Hepatocyte (in vitro differentiated cells): Measurements from ENCODE around the gene ZNF154. TPM values are rescaled to one million over a fixed set of nuclear protein-coding genes. Genes with fewer than 3 reads are reported as not detected.
A peak's percentile ranks its signal among the peaks of the same experiment; 100 is the strongest.

Experiments used
- DNase-seq: peaks from one replicate; pipeline ENCODE4 v3.0.0-alpha.2; 2016; ENCODE audit warnings: low spot score
- H2AFZ ChIP-seq: fragments of 200-600 bp; sonication (generic); 2 replicates; pipeline ENCODE4 v1.6.0; 2016; ENCODE audit warnings: antibody characterized with exemption, mild to moderate bottlenecking
- H3K27ac ChIP-seq: fragments of 200-600 bp; sonication (generic); 2 replicates; pipeline ENCODE4 v1.5.1; 2016; ENCODE audit warnings: mild to moderate bottlenecking
- H3K27me3 ChIP-seq: fragments of 200-600 bp; sonication (generic); 2 replicates; pipeline ENCODE4 v1.6.1; 2016
- H3K36me3 ChIP-seq: fragments of 200-600 bp; sonication (generic); replicated peaks from 2 replicates; pipeline ENCODE4 v1.5.1; 2016; ENCODE audit warnings: low read depth; ENCODE audit not compliant: insufficient read depth
- H3K4me1 ChIP-seq: fragments of 200-600 bp; sonication (generic); 2 replicates; pipeline ENCODE4 v1.5.1; 2016; ENCODE audit warnings: mild to moderate bottlenecking, moderate library complexity; ENCODE audit not compliant: insufficient read depth
- H3K4me2 ChIP-seq: fragments of 200-600 bp; sonication (generic); 2 replicates; pipeline ENCODE4 v1.6.0; 2016
- H3K4me3 ChIP-seq: fragments of 200-600 bp; sonication (generic); 2 replicates; pipeline ENCODE4 v1.5.1; 2016; ENCODE audit warnings: mild to moderate bottlenecking
- H3K79me2 ChIP-seq: fragments of 200-600 bp; sonication (generic); 2 replicates; pipeline ENCODE4 v1.6.0; 2017; ENCODE audit warnings: mild to moderate bottlenecking
- H3K9me2 ChIP-seq: fragments of 200-600 bp; sonication (generic); replicated peaks from 2 replicates; pipeline ENCODE4 v1.6.0; 2017; ENCODE audit warnings: mild to moderate bottlenecking; ENCODE audit not compliant: insufficient read depth
- H3K9me3 ChIP-seq: fragments of 200-600 bp; sonication (generic); 2 replicates; pipeline ENCODE4 v1.5.1; 2016; ENCODE audit warnings: low read depth, mild to moderate bottlenecking
- H4K20me1 ChIP-seq: fragments of 200-600 bp; sonication (generic); 2 replicates; pipeline ENCODE4 v1.6.0; 2016; ENCODE audit warnings: mild to moderate bottlenecking; ENCODE audit not compliant: insufficient read depth, poor library complexity, severe bottlenecking
- EZH2 ChIP-seq: fragments of 200-600 bp; sonication (generic); IDR thresholded peaks from 2 replicates; pipeline ENCODE4 v1.6.1; 2016; ENCODE audit warnings: antibody characterized with exemption, mild to moderate bottlenecking, borderline replicate concordance
- EZH2phosphoT487 ChIP-seq: fragments of 200-600 bp; sonication (generic); IDR thresholded peaks from one replicate; pipeline ENCODE4 v1.6.1; 2018; ENCODE audit warnings: antibody characterized with exemption, mild to moderate bottlenecking, low read depth, moderate library complexity; ENCODE audit not compliant: unreplicated experiment, severe bottlenecking
- WGBS: methylation state at CpG from one replicate; pipeline ENCODE4 v1.1.6; 2016; ENCODE audit warnings: low lambda C conversion rate; ENCODE audit errors: missing lambda C conversion rate; 5-methylcytosine and 5-hydroxymethylcytosine counted together
- polyA plus RNA-seq: library from polyadenylated mRNA; unstranded; fragments of >200 nt; fragmentation: Nextera tagmentation; extraction: Ambion mirVana; gene quantifications from 2 replicates; pipeline ENCODE4 v1.2.1, GENCODE V29; 2016
- total RNA-seq: library from RNA; depleted of rRNA; stranded (reverse); fragments of >200 nt; gene quantifications from 2 replicates; pipeline ENCODE4 v1.2.3, GENCODE V29; 2014
- TF ChIP-seq, protein P1 (sequence below): fragments of 200-600 bp; sonication (generic); IDR thresholded peaks from 2 replicates; pipeline ENCODE4 v1.5.1; 2016; ENCODE audit warnings: antibody characterized with exemption, mild to moderate bottlenecking; ENCODE audit not compliant: poor library complexity

ZNF154 gene
- total and polyA plus RNA-seq, 2 experiments from 2014 or later, result 3.5 to 11.1 TPM

DNA sequence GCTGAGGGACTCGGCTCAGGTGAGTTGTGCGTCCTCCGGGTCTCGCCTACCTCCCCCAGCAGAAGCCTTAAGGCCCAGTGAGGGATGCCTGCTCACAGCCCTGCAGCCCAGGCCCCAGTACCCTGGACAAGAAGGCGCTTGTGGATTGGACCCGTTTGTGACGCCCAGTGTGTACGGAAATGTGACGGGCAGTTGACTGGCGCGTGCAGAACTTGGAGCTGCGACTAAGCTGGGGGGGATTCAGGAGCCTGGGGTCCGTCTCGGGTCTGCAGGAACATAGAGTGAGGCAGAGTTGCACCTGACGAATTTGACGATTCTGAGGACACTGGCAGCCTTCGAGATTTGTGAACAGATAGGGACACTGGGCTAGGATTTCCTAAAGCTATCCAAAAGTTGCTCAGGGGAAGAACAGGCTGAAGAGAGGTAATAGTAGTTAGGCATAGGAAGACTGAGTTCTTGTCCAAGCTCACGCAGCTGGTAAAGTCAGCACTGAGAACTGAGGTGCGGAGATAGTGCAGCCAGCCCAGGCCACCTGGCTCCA is 26.7 kb downstream of the ZNF154 start:
- H3K4me2 ChIP-seq, result peak overlapping the region; percentile 98
- no peaks in the 10 kb centered on the region for H3K27me3 ChIP-seq
- TF ChIP-seq, protein P1, sequence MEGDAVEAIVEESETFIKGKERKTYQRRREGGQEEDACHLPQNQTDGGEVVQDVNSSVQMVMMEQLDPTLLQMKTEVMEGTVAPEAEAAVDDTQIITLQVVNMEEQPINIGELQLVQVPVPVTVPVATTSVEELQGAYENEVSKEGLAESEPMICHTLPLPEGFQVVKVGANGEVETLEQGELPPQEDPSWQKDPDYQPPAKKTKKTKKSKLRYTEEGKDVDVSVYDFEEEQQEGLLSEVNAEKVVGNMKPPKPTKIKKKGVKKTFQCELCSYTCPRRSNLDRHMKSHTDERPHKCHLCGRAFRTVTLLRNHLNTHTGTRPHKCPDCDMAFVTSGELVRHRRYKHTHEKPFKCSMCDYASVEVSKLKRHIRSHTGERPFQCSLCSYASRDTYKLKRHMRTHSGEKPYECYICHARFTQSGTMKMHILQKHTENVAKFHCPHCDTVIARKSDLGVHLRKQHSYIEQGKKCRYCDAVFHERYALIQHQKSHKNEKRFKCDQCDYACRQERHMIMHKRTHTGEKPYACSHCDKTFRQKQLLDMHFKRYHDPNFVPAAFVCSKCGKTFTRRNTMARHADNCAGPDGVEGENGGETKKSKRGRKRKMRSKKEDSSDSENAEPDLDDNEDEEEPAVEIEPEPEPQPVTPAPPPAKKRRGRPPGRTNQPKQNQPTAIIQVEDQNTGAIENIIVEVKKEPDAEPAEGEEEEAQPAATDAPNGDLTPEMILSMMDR, result no peak
- H4K20me1 ChIP-seq, result no peaks in the 10 kb centered on the region
- peaks cover 21% of the 10 kb centered on the region for H3K9me3 ChIP-seq
- H3K4me1 ChIP-seq, result peaks cover 11% of the 10 kb centered on the region
- H3K36me3 ChIP-seq, result peaks cover 10% of the 10 kb centered on the region
- peak overlapping the region; percentile 84 for H3K4me3 ChIP-seq
- WGBS, result 5% methylated on average over 19 of the region's 19 CpGs
- no peak for DNase-seq
- H3K79me2 ChIP-seq, result peaks cover 47% of the 10 kb centered on the region
- no peak overlapping the region for H3K27ac ChIP-seq
- no peaks in the 10 kb centered on the region for H3K9me2 ChIP-seq
- H2AFZ ChIP-seq, result peak overlapping the region; percentile 26

DNA sequence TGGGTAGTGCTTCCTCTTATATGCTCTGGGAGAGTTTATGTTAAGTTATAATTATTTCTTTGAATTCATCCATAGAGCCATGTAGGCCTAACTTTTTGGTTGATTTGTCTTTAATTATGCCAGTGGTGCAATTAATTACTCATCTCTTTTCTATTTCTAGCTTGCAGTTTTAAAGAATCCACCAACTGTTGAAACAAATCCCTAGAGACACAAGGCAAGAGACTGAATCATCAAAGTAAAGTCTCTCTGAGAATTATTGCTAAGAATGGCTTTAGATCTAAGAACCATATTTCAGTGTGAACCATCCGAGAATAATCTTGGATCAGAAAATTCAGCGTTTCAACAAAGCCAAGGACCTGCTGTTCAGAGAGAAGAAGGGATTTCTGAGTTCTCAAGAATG is 33.1 kb downstream of the ZNF154 start:
- 74% methylated on average over 2 of the region's 2 CpGs for WGBS
- Histone ChIP-seq H3K27ac (no peak overlapping the region), H3K9me3 (no peaks in the 10 kb centered on the region), H3K36me3 (no peaks in the 10 kb centered on the region), H3K9me2 (no peaks in the 10 kb centered on the region), H3K4me1 (no peaks in the 10 kb centered on the region), H3K79me2 (no peaks in the 10 kb centered on the region), H3K4me2 (no peak overlapping the region), H3K27me3 (no peaks in the 10 kb centered on the region), H4K20me1 (no peaks in the 10 kb centered on the region), H2AFZ (no peak overlapping the region), H3K4me3 (no peak overlapping the region)
- TF ChIP-seq EZH2phosphoT487 (no peak), EZH2 (no peak)
- TF ChIP-seq, protein P1, result no peak
- DNase-seq, result no peak

DNA sequence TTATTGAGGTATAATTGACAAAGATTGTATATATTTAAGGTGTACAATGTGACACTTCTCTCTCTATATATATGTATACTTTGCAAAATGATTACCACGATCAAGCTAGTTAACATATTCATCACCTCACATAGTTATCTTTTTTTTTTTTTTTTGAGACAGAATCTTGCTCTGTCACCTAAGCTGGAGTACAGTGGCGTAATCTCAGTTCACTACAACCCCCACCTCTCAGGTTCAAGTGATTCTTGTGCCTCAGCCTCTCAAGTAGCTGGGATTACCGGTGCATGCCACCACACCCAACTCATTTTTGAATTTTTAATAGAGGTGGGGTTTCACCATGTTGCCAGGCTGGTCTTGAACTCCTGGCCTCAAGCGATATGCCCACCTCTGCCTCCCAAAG is 36.5 kb downstream of the ZNF154 start:
- 94% methylated on average over 4 of the region's 4 CpGs for WGBS
- no peaks in the 10 kb centered on the region for H3K9me2 ChIP-seq
- H3K27me3 ChIP-seq, result no peaks in the 10 kb centered on the region
- no peak overlapping the region for H3K27ac ChIP-seq
- no peak overlapping the region for H2AFZ ChIP-seq
- H3K79me2 ChIP-seq, result no peaks in the 10 kb centered on the region
- H3K4me1 ChIP-seq, result no peaks in the 10 kb centered on the region
- DNase-seq, result no peak
- H3K9me3 ChIP-seq, result no peaks in the 10 kb centered on the region
- TF ChIP-seq, protein P1, result no peak
- TF ChIP-seq EZH2, result no peak
- TF ChIP-seq EZH2phosphoT487, result no peak
- no peak overlapping the region for H3K4me3 ChIP-seq
- H3K4me2 ChIP-seq, result no peak overlapping the region
- H4K20me1 ChIP-seq, result no peaks in the 10 kb centered on the region
- H3K36me3 ChIP-seq, result no peaks in the 10 kb centered on the region
